PC-3 (cell line): ENCODE measurements around the gene FER1L5. TPM values are rescaled to one million over a fixed set of nuclear protein-coding genes. Genes with fewer than 3 reads are reported as not detected.

Experiments
- ATAC-seq: fragments of 200-7000 bp; cut with Tn5 transposase; 2 replicates; pipeline ENCODE4 v1.9.1; 2020; ENCODE audit warnings: mild to moderate bottlenecking, moderate library complexity
- BruUV-seq: library from RNA; stranded (reverse); fragments of 400-500 nt; replicated peaks from 2 replicates; lab custom pipeline; 2021; lab: Mats Ljungman, UMichigan
- CTCF ChIA-PET: fragments of 300-600 bp; sonication (Branson Sonifier 250); formaldehyde crosslinking; loops from one replicate; lab custom pipeline; 2022; ENCODE audit warnings: antibody characterized with exemption; lab: Charles Lee
- POLR2A ChIA-PET: fragments of 300-600 bp; sonication (Branson Sonifier 250); formaldehyde crosslinking; loops from one replicate; lab custom pipeline; 2022; ENCODE audit warnings: antibody characterized with exemption; ENCODE audit not compliant: unreplicated experiment; lab: Charles Lee
- DNase-seq: peaks from one replicate; pipeline ENCODE4 v3.0.0-alpha.2; 2015
- H2AFZ ChIP-seq: fragments of 300-600 bp; sonication (generic); 2 replicates; pipeline ENCODE4 v1.6.0; 2016; ENCODE audit warnings: antibody characterized with exemption, low read length
- H3F3A ChIP-seq: fragments of 300-600 bp; sonication (generic); one replicate; pipeline ENCODE4 v1.6.0; 2017; ENCODE audit warnings: antibody characterized with exemption, low read length, control low read depth, mild to moderate bottlenecking; ENCODE audit not compliant: unreplicated experiment
- H3K27ac ChIP-seq: fragments of 300-600 bp; sonication (generic); 2 replicates; pipeline ENCODE4 v1.5.1; 2016; ENCODE audit warnings: mild to moderate bottlenecking, low read length
- H3K27me3 ChIP-seq: fragments of 300-600 bp; sonication (generic); 2 replicates; pipeline ENCODE4 v1.6.1; 2016; ENCODE audit warnings: low read length, mixed read lengths
- H3K36me3 ChIP-seq: fragments of 300-600 bp; sonication (generic); 2 replicates; pipeline ENCODE4 v1.6.1; 2016; ENCODE audit warnings: low read depth, mixed run types, low read length, mixed read lengths
- H3K4me1 ChIP-seq: fragments of 300-600 bp; sonication (generic); 2 replicates; pipeline ENCODE4 v1.5.1; 2016; ENCODE audit warnings: low read length; ENCODE audit not compliant: insufficient read depth
- H3K4me2 ChIP-seq: fragments of 300-600 bp; sonication (generic); 2 replicates; pipeline ENCODE4 v1.6.0; 2016; ENCODE audit warnings: low read length
- H3K4me3 ChIP-seq: fragments of 300-600 bp; sonication (generic); 2 replicates; pipeline ENCODE4 v1.5.1; 2016; ENCODE audit warnings: mild to moderate bottlenecking, low read length, mixed read lengths
- H3K79me2 ChIP-seq: fragments of 300-600 bp; sonication (generic); 2 replicates; pipeline ENCODE4 v1.6.1; 2017; ENCODE audit warnings: low read length, mixed read lengths
- H3K9ac ChIP-seq: fragments of 300-600 bp; sonication (generic); 2 replicates; pipeline ENCODE4 v1.6.0; 2016; ENCODE audit warnings: mild to moderate bottlenecking, low read length
- H3K9me2 ChIP-seq: fragments of 300-600 bp; sonication (generic); replicated peaks from 2 replicates; pipeline ENCODE4 v1.6.1; 2016; ENCODE audit warnings: mixed run types, low read length, mixed read lengths
- H3K9me3 ChIP-seq: fragments of 300-600 bp; sonication (generic); 2 replicates; pipeline ENCODE4 v1.6.1; 2016; ENCODE audit warnings: low read length, mixed read lengths
- H4K20me1 ChIP-seq: fragments of 300-600 bp; sonication (generic); 2 replicates; pipeline ENCODE4 v1.6.1; 2016; ENCODE audit warnings: low read length, mixed read lengths
- EZH2 ChIP-seq: fragments of 300-600 bp; sonication (generic); IDR thresholded peaks from one replicate; pipeline ENCODE4 v1.6.1; 2017; ENCODE audit warnings: antibody characterized with exemption, mild to moderate bottlenecking, low read length; ENCODE audit not compliant: unreplicated experiment
- EZH2phosphoT487 ChIP-seq: fragments of 300-600 bp; sonication (generic); IDR thresholded peaks from 2 replicates; pipeline ENCODE4 v1.6.1; 2018; ENCODE audit warnings: mild to moderate bottlenecking, antibody characterized with exemption, low read length, borderline replicate concordance
- intact Hi-C: fragments of 100-400 bp; cut with micrococcal nuclease; formaldehyde crosslinking; loops from 2 replicates; pipeline ENCODE4 v1.9.0; 2023
- total RNA-seq: library from RNA; depleted of rRNA; stranded (reverse); fragments of >200 nt; gene quantifications from 2 replicates; pipeline ENCODE4 v1.2.3, GENCODE V29; 2014
- TF ChIP-seq, protein P1 (sequence below): fragments of 300-600 bp; sonication (generic); conservative IDR thresholded peaks from 2 replicates; pipeline ENCODE4 v1.5.1; 2017; ENCODE audit warnings: antibody characterized with exemption, low read depth, mild to moderate bottlenecking, low read length

Gene FER1L5
- total RNA-seq, 1 experiment from 2014 or later = not detected

- ChIA-PET POLR2A (no interaction called here), CTCF (no interaction called here)
- H3K36me3 ChIP-seq = no peaks in the 10 kb centered on the region
- no TSS peak for BruUV-seq
- no peaks in the 10 kb centered on the region for H3K79me2 ChIP-seq
- H3K27ac ChIP-seq = no peak overlapping the region
- TF ChIP-seq, protein P1, sequence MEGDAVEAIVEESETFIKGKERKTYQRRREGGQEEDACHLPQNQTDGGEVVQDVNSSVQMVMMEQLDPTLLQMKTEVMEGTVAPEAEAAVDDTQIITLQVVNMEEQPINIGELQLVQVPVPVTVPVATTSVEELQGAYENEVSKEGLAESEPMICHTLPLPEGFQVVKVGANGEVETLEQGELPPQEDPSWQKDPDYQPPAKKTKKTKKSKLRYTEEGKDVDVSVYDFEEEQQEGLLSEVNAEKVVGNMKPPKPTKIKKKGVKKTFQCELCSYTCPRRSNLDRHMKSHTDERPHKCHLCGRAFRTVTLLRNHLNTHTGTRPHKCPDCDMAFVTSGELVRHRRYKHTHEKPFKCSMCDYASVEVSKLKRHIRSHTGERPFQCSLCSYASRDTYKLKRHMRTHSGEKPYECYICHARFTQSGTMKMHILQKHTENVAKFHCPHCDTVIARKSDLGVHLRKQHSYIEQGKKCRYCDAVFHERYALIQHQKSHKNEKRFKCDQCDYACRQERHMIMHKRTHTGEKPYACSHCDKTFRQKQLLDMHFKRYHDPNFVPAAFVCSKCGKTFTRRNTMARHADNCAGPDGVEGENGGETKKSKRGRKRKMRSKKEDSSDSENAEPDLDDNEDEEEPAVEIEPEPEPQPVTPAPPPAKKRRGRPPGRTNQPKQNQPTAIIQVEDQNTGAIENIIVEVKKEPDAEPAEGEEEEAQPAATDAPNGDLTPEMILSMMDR = no peak
- TF ChIP-seq EZH2phosphoT487 = no peak
- no peak for TF ChIP-seq EZH2
- H3K4me2 ChIP-seq = no peak overlapping the region
- no peak overlapping the region for H3K4me3 ChIP-seq
- ATAC-seq = no peak
- intact Hi-C loops = no loop called here
- H3K9ac ChIP-seq = no peak overlapping the region
- H3K4me1 ChIP-seq = no peaks in the 10 kb centered on the region
- no peaks in the 10 kb centered on the region for H3K9me3 ChIP-seq
- no peaks in the 10 kb centered on the region for H3F3A ChIP-seq
- no peak for DNase-seq
- H3K27me3 ChIP-seq = no peaks in the 10 kb centered on the region
- no peak overlapping the region for H2AFZ ChIP-seq
- H4K20me1 ChIP-seq = no peaks in the 10 kb centered on the region
- no peaks in the 10 kb centered on the region for H3K9me2 ChIP-seq
These were observed 43.3 kb downstream of the FER1L5 start for GRCh38 chr2:96685577-96686459.

- POLR2A ChIA-PET = no interaction called here
- no peak overlapping the region for H3K4me2 ChIP-seq
These were observed 44.7 kb downstream of the FER1L5 start for GRCh38 chr2:96687266-96687665.

More at GRCh38 chr2:96687266-96687665, 44.7 kb downstream of the FER1L5 start:
- TF ChIP-seq EZH2phosphoT487 (no peak), EZH2 (no peak)
- TF ChIP-seq, protein P1 = no peak
- H3K9me2 ChIP-seq = no peaks in the 10 kb centered on the region
- no peak overlapping the region for H3K27ac ChIP-seq
- no peaks in the 10 kb centered on the region for H4K20me1 ChIP-seq
- no peaks in the 10 kb centered on the region for H3K9me3 ChIP-seq
- no peaks in the 10 kb centered on the region for H3F3A ChIP-seq
- BruUV-seq = no TSS peak
- ATAC-seq (no peak), DNase-seq (no peak)
- no peak overlapping the region for H3K4me3 ChIP-seq
- H3K27me3 ChIP-seq = no peaks in the 10 kb centered on the region
- H3K36me3 ChIP-seq = no peaks in the 10 kb centered on the region
- no peaks in the 10 kb centered on the region for H3K4me1 ChIP-seq
- intact Hi-C loops = no loop called here
- H3K9ac ChIP-seq = no peak overlapping the region
- no peak overlapping the region for H2AFZ ChIP-seq
- H3K79me2 ChIP-seq = no peaks in the 10 kb centered on the region
- CTCF ChIA-PET = no interaction called here
